ENCODE results near the gene SIGLEC12. TPM values are rescaled to one million over a fixed set of nuclear protein-coding genes. Genes with fewer than 3 reads are reported as not detected.

Gene SIGLEC12
- total and polyA plus RNA-seq, 2 donors (not counting 3 experiments of a cell fraction or from before 2014, with no cell fraction given): not detected

DNA sequence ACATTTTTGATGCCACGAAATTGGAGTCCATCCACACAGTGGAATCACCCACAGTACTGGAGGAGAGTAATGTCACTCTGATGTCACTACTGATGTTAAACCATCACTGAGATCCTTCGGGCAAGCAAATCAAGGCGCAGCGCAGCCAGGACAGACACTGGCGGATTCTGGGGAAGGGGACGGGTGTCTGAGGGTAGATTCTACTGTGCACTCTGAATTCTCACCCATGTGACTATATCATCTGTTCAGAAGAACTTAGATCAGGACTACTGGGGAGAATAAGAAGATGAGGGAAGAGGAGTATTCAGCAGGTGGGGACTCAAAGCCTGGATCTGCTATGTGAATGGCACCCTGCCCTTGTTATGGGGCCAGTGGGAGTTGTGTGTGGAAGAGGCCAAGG is 42.4 kb upstream of the SIGLEC12 start:
- no peaks in the 10 kb centered on the region for H3K9me3 ChIP-seq (replicated peaks; ENCODE audit: control insufficient read depth, insufficient read depth, low read length)
- no peaks in the 10 kb centered on the region for H4K20me1 ChIP-seq (replicated peaks; ENCODE audit: control insufficient read depth, extremely low read depth, insufficient read depth, low read length)
- TF ChIP-seq POLR2AphosphoS5 (IDR thresholded peaks at IDR 0.05; ENCODE audit: insufficient read depth, low read depth, low read length) (no peak), MYC (IDR thresholded peaks at IDR 0.05; ENCODE audit: low read depth, low read length) (no peak), EZH2 (IDR thresholded peaks at IDR 0.05; ENCODE audit: borderline replicate concordance, low read depth, low read length, severe bottlenecking) (no peak), POLR2A (IDR thresholded peaks at IDR 0.05; ENCODE audit: low read depth, low read length) (no peak), GATA2 (IDR thresholded peaks at IDR 0.05; ENCODE audit: insufficient read depth, insufficient read length, low read depth, low read length) (no peak), FOS (IDR thresholded peaks at IDR 0.05; ENCODE audit: borderline replicate concordance, insufficient read depth, low read length) (no peak), JUN (IDR thresholded peaks at IDR 0.05; ENCODE audit: borderline replicate concordance, insufficient read depth, insufficient read length, low read depth) (no peak)
- TF ChIP-seq, protein P1, sequence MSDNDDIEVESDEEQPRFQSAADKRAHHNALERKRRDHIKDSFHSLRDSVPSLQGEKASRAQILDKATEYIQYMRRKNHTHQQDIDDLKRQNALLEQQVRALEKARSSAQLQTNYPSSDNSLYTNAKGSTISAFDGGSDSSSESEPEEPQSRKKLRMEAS (IDR thresholded peaks at IDR 0.05; ENCODE audit: insufficient read depth, insufficient read length): no peak
- TF ChIP-seq, protein P2, sequence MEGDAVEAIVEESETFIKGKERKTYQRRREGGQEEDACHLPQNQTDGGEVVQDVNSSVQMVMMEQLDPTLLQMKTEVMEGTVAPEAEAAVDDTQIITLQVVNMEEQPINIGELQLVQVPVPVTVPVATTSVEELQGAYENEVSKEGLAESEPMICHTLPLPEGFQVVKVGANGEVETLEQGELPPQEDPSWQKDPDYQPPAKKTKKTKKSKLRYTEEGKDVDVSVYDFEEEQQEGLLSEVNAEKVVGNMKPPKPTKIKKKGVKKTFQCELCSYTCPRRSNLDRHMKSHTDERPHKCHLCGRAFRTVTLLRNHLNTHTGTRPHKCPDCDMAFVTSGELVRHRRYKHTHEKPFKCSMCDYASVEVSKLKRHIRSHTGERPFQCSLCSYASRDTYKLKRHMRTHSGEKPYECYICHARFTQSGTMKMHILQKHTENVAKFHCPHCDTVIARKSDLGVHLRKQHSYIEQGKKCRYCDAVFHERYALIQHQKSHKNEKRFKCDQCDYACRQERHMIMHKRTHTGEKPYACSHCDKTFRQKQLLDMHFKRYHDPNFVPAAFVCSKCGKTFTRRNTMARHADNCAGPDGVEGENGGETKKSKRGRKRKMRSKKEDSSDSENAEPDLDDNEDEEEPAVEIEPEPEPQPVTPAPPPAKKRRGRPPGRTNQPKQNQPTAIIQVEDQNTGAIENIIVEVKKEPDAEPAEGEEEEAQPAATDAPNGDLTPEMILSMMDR (IDR thresholded peaks at IDR 0.05; ENCODE audit: extremely low read depth in 1 of 2, insufficient read depth in 1 of 2, low read depth in 1 of 2, low read length in 2 of 2): no peak
- H3K4me1 ChIP-seq (ENCODE audit: control insufficient read depth, extremely low read depth, insufficient read depth, low read length): peaks cover 28% of the 10 kb centered on the region
- no peak overlapping the region for H2AFZ ChIP-seq (ENCODE audit: low read depth, low read length)
- no peaks in the 10 kb centered on the region for H3K9me1 ChIP-seq (replicated peaks; ENCODE audit: control insufficient read depth, extremely low read depth, insufficient read depth, low read length)
- BruUV-seq (replicated peaks): no TSS peak
- CTCF ChIA-PET: no interaction called here
- dilution Hi-C loops (cut with MboI; ENCODE audit: extremely low pct_ligation_motif_present, low sequenced_read_pairs) (no loop called here), intact Hi-C loops (cut with micrococcal nuclease) (no loop called here)
- no peak overlapping the region for H3K4me3 ChIP-seq (replicated peaks in 1 of 3; ENCODE audit: insufficient read depth in 1 of 3, low read depth in 1 of 3, low read length in 3 of 3)
- FAIRE-seq (no peak), DNase-seq (ENCODE audit: low read depth, low spot score) (no peak)
- H3K36me3 ChIP-seq (ENCODE audit: control insufficient read depth in 2 of 2, extremely low read depth in 1 of 2, insufficient read depth in 2 of 2, low read length in 2 of 2): no peaks in the 10 kb centered on the region
- no peak overlapping the region for H3K27ac ChIP-seq (ENCODE audit: insufficient read depth, low read depth, low read length)
- no peaks in the 10 kb centered on the region for H3K27me3 ChIP-seq (ENCODE audit: control insufficient read depth in 2 of 2, insufficient read depth in 2 of 2, low read length in 2 of 2)
- H3K9ac ChIP-seq (replicated peaks; ENCODE audit: extremely low read depth, insufficient read depth, low read length): no peak overlapping the region
- no peak overlapping the region for H3K4me2 ChIP-seq (ENCODE audit: insufficient read depth, low read length)
- POLR2A ChIA-PET: no interaction called here
- H3K79me2 ChIP-seq (ENCODE audit: control insufficient read depth, insufficient read depth, low read length): no peaks in the 10 kb centered on the region
